HG02571 (cell line): Measurements from ENCODE around the gene PHF5A.

Experiments used
- ATAC-seq: cut with Tn5 transposase; IDR thresholded peaks from one replicate; pipeline ENCODE4 v1.9.1; 2021; ENCODE audit warnings: mild to moderate bottlenecking, moderate library complexity; ENCODE audit not compliant: unreplicated experiment

Gene PHF5A, protein sequence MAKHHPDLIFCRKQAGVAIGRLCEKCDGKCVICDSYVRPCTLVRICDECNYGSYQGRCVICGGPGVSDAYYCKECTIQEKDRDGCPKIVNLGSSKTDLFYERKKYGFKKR

DNA sequence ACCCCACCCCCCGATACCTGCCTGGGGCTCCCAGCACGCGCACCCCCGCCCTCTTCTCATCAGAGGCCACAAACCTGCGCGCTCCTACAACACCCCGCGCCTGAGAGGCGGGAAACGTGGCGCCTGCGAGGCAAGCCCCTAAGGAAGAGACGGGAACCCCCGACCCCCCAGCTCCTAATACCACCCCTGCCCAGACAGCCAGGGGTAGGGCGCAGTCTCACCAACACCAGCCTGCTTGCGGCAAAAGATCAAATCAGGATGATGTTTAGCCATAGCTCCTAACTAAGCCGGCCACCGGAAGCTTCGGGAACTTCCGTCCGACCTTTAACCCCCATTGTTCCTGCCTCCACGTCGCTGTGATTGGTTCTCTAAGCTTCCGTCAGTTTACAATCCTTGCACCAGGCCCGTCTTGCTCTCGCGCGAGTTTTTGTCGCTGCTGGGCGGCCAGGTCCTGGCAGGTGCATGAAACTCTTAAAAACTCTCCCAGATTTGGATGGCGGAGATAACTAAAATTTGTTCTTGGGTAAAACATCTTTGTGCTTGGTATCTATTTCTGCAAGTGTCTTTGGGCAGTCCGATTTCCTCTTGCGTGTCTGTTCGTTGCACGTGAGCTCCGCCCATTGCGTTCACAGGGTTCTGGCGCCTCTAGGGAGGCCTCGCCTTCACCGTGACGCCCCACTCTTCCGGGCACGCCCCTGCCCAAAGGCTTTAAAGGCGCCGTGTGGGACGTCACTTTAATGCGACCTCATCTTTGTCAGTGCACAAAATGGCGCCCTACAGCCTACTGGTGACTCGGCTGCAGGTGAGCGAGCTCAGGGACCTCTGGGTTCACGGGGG, at the start of gene PHF5A, which contains the start of gene ACO2:
Gene PHF5A, minus strand, starts transcription at position 312 of the 837 bp plus-strand sequence. Its CDS starts 39 bp downstream, at position 273.
Gene ACO2, plus strand, starts transcription at position 737 of the 837 bp plus-strand sequence. Its CDS starts 30 bp downstream, at position 767.
- ATAC-seq = peak; percentile 83

DNA sequence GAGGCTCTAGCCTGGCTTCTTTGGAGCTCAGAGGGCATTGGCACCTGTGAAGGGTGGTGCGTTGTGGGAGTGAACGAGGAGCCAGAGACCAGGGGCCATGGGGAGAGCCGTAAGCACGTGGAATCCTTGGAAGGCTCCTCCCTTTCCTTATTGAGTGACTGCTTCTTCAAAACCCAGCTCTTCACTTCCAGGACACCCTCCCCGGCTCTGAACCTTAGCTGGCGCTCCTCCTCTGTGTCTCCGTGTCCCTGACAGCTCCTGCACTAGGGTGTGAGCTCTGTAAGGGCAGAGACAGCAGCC, 49.5 kb upstream of the PHF5A start:
- ATAC-seq = no peak

DNA sequence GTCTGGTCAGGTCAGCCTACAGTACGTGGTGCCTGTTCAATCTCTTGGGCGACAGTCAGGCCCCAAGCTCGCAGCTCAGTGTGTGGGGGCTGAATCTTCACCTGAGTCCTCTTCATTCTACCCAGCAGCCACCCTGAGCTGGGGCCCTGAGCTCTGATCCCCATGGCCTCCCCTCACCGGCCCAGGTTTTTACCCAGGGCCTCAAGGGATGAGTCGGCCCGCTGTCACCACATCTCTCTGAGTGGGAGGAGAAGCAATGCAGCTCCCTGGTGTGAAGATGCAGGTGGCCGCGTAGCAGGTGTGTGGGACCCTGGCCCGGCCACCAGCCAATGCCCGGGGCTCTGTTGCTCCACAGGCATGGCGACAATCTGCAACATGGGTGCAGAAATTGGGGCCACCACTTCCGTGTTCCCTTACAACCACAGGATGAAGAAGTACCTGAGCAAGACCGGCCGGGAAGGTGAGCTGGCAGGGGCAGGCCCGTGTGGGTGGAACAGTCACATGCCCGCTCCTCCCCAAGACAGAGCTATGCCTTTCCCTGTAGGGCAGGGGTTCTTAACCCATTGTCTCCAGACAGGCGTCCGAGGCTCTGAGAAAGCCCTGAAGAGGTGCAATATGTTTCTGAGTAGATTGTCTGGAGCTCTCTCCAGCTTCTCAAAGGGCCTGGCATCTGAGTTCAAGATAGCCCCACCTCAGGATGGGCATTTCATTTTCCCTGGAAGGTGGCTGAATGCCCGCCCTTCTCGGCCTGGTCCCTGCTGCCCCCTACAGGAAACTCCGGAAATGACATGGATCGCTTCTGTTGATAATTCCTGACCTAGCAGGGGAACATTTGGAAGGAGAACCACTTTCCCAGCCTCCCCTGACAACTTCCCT, 48.9 kb upstream of the PHF5A start:
- ATAC-seq = no peak

DNA sequence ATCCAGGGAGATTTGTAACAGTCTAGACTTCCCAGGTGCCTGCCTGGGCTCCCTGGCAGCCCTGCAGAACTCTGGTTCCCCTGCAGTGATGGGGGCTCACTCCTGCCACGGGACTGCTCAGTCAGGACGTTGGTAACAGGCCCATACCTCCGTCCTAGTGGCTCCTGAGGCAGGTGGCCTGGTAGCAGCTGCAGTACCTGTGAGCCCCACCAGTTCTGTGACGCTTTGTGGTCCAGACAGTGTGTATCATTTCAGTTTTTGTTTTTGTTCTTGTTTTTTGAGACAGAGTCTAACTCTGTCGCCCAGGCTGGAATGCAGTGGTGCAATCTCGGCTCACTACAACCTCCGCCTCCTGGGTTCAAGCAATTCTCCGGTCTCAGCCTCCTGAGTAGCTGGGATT, 48.0 kb upstream of the PHF5A start:
- ATAC-seq = no peak

DNA sequence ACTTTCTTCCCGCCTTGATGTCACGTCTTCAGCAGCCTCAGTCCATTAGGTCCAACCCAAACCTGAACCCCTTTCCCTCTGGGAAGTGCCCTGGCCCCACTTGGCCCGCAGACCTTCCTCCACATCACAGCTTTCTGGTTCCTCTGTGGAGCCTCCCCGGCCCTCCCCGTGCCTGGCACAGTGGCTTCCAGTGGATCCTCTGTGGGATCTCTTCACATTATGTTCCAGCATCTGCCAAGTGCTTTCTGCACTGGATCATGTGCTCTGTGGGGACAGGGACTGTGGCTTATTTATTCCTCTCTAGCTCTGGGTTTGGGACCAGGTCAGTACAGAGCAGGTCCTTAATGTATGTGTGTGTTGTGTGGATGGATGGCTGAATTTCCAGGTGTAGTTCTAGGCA, 44.9 kb upstream of the PHF5A start:
- ATAC-seq = no peak

DNA sequence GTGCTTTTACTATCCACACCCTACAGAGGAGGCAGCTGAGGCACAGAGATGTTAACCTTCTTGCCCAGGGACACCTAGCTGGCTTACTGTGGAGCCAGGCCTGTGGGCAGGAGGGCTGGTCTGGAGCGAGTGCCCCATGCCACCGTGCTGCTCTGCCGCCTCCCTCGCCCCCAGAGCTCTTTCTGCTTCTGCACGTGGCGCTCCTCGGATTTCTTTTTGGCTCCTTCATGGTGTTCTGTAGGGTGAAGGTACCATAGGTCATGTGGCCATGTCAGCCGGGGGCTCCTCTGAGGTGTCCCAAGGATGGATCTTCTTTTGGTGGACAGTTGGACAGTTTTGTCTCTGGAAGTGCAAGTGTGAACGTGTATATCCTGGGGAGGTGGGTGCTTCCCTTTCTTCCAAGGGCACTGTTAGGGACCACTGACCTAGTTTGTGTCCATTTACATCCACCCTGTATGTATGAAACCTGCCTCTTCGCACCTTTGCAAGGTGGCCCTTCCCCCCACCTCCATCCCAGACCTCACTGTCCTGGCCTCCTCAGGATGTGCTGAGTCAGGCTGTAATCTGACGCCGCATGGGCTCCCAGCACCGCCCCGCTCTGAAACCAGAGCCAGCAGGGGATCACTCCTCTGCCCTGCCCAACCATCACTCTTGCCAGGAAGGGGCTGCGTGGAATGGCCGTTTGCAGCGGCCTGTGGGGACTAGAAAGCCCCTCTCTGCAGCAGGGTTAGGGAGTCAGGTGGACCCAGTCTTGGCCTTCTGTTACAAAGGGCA, 44.1 kb upstream of the PHF5A start:
- no peak for ATAC-seq

DNA sequence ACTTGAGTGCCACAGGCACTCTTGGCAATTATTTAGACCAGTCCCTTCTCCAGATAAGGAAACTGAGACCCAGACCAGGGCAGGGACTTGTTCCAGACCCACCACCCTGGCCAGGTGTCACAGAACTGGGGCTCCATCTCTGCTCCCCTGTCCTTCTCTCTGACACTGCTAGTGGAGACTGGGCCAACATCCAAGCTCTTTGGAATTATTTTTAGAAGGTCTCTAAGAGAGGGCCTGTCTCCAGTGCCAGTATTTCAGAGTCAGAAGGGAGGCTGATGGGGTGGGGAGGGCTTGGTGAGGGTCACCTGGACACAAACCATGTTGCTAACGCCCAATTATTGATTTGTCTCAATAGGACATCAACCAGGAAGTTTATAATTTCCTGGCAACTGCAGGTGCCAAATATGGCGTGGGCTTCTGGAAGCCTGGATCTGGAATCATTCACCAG, 43.1 kb upstream of the PHF5A start:
- no peak for ATAC-seq

DNA sequence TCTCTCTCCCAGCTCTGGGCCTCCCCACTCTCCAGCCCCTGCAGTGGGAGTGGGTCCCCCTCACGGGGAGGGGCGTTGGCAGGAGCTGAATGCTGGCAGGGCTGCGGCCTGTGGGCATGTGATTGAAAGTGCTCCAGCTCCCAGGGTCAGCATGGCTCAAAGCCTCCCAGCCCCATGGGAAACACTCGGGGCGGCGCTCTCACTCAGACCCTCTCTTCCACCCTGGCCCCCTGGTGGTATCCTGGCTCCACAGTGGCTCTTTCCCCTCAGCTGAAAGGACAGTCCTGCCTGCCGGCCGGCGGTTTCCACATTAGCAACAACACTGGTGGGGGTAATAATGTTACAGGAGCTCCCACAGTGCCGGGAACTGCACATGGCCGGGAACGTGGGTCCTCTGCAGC, 40.3 kb upstream of the PHF5A start:
- no peak for ATAC-seq

DNA sequence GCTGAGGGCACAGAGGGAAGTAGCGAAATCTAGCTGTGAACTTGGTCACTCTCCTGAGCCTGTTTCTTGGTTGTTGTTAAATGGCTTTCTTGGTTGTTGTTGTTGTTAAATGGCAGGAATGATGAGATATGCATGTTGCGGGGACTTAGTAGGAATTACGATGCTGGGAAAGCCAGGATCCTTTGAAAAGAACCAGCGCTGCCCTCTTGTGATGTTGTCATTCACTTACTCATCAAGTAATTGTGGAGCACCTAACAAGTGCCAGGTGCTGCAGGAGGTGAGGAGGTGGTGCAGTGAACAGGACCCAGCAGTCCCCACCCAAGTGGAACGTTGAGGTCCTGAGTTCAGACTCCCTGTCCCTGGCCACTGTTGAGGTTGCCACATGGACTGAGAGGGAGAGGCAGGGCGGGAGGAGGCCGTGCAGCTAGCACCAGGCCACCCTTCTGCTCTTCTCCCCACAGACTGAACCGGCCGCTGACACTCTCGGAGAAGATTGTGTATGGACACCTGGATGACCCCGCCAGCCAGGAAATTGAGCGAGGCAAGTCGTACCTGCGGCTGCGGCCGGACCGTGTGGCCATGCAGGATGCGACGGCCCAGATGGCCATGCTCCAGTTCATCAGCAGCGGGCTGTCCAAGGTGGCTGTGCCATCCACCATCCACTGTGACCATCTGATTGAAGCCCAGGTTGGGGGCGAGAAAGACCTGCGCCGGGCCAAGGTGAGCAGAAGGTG, 39.0 kb upstream of the PHF5A start:
- no peak for ATAC-seq

DNA sequence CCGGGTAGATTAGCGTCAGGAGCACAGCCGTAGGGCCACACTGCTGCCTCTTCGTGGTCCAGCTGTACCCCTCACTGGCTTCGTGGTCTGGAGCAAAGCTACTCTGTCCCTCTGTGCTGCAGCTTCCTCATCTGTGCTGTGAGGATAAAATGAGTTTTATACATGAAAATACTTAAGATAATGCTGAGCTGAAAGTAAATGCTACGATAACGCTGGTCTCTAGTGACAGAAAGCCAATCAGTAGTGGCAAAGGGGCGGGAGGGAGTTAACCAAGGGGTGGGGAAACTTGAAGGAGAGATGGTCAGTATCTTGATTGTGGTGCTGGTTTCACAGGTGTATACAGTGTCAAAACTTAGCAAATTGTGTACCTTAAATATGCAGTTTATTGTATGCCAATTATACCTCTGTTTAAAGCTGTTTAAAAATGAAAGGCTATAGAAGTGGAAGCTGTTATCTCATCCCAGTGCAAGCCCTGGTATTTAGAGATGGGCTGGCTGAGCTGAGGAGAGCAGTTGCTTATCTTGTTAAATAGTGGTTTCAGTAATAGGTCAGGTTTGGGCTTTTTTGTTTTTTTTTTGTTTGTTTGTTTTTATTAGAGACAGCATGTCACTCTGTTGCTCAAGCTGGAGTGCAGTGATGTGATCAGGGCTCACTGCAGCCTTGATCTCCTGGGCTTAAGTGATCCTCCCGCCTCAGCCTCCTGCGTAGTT, 37.2 kb upstream of the PHF5A start:
- ATAC-seq = no peak

DNA sequence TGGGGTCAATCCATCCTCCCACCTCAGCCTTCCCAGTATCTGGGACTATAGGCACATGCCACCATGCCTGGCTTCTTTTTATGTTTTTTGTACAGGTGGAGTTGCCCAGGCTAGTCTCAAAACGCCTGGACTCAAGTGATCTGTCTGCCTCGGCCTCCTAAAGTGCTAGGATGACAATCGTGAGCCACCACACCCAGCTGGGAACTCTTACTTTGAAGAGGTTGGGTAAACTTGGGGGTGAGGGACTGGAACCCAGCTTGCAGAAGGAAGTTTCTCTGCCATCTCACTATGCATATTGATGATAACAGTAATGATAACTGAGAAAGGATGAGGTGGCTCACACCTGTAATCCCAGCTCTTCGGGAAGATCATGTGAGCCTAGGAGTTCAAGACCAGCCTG, 36.3 kb upstream of the PHF5A start:
- ATAC-seq = no peak

DNA sequence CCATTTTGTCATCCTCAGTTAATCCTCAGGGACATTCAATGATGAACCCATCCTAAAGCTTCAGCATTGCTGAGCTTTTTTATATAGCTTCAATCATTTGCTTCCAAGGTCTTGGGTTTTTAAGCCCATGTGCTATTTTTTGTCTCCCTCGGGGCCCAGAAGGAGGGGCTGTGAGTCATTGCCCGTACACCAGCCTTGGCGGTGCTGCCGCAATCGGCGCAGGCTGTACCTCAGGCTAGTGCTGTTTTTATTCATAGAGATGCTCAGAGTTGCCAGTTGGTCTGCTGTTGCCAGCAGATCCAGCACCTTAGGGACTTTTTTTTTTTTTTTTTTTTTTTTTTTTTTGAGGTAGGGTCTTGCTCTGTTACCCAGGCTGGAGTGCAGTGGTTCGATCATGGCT, 35.9 kb upstream of the PHF5A start:
- ATAC-seq = no peak

DNA sequence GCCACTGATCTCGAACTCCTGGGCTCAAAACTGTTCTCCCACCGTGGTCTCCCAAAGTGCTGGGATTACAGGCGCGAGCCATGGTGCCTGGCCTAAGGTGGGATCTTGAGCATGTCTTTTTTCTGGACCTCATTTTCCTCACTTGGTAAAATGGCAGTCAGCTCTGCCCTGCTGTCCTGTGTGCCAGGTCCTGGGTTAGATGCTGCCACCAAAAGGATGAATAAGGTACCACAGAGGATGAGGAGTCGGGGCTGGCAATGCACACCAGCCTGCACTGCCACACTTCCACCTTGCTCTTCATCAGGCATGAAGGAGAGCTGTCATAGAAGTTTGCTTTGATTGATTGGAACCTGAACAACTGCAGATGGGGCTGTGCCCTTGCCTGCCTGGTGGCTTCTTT, 32.7 kb upstream of the PHF5A start:
- no peak for ATAC-seq

DNA sequence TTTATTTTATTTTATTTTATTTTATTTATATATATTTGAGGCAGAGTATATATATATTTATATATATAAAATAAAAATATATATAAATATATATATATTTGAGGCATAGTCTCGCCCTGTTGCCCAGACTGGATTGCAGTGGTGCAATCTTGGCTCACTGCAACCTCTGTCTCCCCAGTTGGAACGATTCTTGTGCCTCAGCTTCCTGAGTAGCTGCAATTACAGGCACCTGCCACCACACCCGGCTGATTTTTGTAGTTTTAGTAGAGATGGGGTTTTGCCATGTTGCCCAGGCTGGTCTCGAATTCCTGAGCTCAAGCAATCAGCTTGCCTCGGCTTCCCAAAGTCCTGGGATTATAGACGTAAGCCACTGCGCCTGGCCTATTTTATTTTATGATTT, 31.8 kb upstream of the PHF5A start:
- ATAC-seq = no peak

DNA sequence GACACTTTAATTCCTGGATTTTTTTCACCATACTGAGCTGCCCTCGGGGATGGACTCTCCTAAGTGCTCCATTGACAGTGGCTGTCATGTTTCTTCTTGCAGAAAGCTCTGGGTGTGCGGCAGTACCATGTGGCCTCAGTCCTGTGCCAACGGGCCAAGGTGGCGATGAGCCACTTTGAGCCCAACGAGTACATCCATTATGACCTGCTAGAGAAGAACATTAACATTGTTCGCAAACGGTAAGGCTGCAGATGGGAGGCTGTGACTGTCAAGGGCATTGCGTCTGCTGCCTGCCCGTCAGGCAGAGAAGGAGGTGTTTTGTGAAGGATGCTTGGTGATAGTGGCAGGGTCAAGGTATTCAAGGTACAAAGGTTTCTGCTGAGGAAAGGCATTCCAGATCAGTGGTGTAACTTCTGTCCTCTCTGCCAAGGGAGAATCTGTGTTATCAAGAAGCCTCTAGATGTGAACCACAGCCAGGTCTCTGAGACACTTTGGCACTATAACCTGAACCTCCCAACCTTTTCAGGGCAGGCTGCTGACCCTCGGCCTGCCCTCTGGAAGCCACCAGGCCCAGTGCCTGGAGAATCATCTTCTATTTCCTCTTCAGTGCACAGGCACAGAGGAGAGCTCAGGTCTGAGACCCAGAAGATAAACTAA, 31.3 kb upstream of the PHF5A start:
- no peak for ATAC-seq

DNA sequence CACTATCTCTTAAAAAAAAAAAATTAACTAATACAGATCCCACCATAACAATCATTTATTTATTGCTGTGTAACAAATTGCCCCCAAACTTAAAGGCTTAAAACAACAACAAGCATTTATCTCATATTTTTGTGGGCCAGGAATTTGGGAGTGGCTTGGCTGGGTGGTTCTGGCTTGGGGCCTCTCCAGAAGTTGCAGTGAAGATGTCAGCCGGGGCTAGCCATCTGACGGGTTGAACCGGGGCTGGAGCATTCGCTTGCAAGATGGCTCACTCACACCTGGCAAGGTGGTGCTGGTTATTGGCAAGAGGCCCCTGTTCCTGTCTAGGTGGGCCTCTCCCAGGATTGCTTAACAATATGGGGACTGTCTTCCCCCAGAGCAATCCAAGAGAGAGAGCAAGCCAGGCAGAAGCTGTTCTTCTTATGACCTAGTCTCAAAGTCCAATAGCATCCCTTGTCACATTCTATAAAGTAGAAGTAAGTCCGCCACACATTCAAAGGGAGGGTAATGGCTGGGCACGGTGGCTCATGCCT, 29.9 kb upstream of the PHF5A start:
- ATAC-seq = no peak

DNA sequence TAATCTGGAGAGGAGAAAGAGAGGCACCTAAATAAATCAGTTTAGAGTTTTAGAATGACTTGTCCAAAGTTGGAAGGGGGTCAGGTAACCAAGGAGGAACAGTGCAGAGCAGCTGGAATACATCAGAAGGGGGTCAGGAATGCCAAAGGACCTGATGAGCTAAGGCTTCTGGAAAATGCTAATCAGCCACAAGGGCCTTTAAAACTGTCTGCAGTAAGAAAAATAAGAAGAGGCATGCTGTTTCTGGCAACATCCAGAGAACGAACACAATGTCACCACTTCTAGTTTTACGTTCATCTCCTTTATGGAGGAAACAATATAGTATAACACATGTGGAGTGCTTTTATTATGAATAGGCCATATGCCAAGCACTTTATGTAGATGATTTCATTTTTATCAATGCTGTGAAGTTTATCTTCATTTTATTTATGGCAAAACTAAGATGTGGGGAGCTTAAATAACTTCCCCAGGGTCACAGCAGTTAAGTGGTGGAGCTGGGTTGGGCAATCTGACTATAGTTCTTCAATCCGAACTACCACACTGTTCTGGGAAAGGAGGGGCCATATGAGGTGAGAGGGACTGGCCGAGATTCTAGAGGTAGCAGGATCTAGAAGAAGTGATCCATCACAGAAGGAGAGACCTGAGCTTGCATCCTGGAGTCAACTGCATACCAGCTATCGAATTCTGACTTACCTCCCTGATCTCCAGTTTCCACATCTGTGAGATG, 23.0 kb upstream of the PHF5A start:
- ATAC-seq = no peak
